Stimulated activated CD8-positive, alpha-beta memory T cell treated with anti-CD3 and anti-CD28 coated beads, Interleukin-4, amount 100 ng/mL, for 4 hours (primary cell): ENCODE results near the gene GNG12.

Experiments
- DNase-seq, 2 donors: peaks; one replicate each; pipeline ENCODE4 v3.0.0-alpha.2; 2020; ENCODE audit warnings: low read depth in 2 of 2, low spot score in 1 of 2

The GNG12 gene

DNA sequence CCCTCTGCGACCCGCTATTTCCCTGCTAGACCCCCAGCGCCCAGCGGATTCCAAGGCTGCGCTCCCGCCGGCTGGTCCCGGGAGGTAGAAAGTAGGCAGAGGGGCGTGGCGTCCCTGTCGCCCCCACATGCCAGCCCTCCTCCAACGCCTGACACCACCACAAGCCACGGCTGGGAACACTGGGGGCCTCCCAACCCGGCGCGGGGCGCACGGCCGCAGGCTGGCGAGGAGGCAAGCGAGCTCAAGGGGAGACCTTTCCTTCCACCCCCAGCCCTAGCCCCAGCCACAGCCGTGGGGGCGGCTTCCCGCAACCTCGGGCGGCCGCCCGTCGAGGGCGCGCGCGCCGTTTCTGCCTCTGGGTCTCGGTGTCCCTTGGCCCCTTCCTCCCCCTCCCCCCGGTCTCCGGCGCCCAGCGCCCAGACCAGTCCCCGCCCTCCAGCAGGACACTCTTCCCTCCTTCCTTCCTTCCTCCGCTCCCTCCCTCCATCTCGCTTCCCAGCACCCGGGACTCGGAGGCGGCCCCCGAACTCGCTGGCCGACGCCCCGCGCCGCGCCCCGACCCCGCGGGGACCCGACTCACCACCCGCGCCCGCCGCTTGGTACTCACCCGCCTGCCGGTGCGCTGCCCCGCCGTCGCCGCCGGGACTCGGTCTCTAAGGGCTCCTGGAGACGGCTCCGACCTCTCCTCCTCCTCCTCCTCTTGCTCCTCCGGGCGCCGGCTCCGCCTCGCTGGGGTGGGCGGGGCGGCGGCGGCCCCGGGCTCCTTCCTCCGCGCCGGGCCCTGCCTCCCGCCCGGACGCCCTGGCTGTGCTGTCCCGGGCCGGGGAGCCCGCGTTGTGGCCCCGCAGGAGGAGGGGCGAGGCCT is at the start of gene GNG12:
GNG12 (minus strand) TSS at position 731 of the 865 bp plus-strand sequence. CDS start 125,781 bp downstream, outside the sequence.
- DNase-seq = no peak

DNA sequence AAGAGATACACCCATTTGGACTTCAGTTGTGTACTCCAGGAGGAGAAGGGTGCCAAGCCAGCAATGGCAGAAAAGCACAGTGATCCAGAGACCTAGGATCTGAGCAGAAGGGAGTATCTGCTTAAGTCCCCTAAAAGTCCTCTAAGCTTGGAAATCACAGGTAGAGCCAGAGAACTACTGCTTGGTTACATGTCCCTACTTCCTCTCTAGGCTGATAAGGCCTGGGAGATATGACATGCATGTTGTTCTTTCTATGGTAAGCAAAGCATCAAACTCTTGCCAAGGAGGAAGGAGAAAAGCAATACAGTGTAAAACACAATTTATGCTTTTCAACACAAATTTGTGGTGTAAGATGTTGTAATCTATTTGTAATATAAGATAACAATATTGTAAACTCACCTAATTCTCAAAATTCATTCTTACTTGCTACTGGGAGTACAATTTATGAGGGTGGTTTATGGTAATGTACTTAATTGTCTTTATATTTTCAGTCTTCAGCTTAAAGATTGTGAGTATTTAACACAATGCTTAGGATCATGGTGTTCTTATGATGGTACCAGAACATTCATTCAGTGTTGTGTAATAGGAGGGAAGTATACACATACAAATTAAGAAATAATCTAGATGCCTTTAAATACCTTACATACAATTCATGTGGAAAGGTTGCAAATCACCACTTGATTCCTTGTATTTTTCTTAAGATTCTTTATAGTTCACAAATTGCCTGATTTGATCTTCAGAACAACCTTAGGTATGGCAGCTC is 49.1 kb upstream of the GNG12 start:
- no peak for DNase-seq

DNA sequence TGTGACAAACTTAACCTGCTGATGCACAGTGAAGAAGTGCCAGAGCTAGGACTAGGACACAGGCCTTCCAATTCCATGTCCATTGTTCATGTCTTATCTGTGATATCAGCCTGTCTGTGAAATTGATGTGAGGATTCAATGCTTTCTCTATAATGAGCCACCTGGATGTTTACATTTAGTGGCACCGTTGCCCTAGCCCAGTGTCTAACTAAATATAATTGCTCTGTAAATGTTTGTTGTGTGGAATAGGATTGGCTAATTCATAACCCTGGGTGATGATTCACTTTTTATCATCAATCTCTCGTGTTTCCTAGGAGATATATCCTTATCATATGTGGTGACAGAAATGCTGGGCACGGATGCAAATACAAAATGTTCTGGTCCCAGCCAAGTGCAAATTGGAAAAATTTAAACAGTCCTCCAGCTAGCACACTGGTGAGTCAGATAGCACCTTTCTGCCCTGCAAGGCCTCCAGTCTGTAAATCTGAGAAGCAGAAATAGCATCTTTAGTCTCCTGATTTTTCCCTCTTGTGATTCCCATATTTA is 46.9 kb upstream of the GNG12 start:
- no peak for DNase-seq

GRCh38 chr1:67879485-67879884 is 46.2 kb upstream of the GNG12 start:
- no peak for DNase-seq

GRCh38 chr1:67874501-67875111 is 41.3 kb upstream of the GNG12 start:
- no peak for DNase-seq

DNA sequence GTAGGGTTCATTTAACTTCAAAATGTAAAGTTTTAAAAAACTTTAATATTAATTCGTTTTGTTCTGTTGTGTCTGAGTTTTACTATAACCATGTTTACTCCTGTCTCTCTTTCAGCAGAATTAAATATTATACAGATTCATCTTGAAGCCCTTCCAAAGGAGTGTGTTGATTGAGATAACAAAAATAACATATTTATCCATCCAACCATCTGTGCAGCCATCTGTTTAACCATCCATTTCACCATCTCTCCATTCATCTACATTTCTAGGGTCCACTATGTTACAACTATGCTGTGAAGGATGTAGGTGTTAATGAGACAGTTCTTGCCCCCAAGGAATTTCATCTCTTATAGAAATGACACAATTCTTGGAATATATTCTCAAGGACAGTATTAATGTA is 36.0 kb upstream of the GNG12 start:
- DNase-seq = no peak

DNA sequence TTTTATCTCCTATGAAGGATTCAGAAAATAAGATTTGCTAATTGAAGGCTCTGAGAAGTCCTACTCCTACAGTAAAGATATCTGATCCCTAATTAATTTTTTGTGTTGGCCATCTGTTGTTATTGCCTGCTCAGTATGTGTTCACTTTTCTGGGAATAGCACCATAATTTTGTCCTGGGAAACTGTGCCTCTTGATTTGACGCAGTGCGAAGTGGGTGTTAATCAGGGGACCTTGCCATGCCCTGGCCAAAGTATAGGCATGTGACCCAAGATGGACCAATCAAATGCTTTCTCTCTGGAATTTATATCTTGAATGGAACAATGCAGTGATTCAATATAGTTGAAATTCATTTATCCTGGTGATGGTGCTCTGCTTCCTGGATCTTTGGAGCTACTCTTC is 30.4 kb upstream of the GNG12 start:
- DNase-seq = no peak

GRCh38 chr1:67862685-67863084 is 29.4 kb upstream of the GNG12 start:
- DNase-seq = no peak

- DNase-seq = no peak
Measured at GRCh38 chr1:67861856-67862516, 28.7 kb upstream of the GNG12 start.

DNA sequence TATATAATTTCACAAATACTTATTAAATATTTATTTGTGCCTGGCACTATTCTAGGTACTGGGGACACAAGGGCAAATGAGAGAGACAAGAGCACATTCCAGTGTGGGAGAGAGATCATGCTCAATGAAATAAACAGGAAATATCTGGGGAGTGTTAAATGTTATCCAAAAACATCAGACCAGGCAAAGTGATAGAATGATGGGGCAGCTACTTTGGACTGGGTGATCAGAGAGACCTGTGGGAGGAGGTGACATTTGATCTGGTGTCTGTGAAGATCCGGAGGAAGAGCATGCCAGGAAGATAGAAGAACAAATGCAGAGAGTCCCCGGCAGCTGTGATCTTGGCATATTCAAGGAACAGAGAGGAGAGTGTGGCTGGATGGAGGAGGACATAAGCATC is 27.5 kb upstream of the GNG12 start:
- DNase-seq = no peak

GRCh38 chr1:67856921-67857320 is 23.7 kb upstream of the GNG12 start:
- DNase-seq = no peak

DNA sequence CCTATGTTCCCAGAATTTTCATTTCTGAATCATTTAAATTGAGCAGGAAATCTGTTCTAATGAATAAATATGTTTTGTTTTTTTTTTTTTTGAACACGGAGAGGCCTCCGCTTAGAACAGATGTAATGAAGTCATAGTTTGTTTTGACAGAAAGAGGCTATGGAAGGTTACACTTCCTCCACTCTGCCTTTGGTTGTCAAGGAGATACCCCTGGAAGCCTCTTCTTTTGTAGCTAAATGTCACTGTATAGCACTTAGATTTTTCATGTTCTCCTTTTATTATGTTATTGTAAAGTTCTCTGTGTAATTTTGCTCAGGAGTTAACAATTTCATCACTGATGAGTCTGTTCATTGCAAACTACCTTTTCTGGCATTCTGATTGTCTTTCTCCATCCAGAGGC is 22.7 kb upstream of the GNG12 start:
- no peak for DNase-seq

GRCh38 chr1:67855444-67855843 is 22.2 kb upstream of the GNG12 start:
- DNase-seq = no peak

DNA sequence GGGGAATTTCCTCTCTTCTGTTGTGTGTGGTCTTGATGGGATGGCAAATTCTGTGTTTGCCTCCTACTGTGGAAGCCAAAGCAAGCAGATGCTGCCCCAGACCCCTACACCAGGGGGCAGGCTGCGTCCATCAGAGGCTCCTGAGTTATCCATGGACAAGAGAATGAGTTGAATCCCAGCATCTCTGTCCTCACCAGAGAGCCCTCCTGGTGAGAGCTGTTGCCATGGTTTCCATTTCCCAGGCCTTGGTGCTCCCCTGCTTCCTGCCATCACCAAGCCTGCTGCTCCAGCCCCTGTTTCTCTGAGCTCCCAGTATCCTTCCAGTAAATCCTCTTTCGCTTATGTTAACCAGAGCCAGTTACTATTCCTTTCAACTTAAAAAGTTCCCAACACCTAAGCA is 20.4 kb upstream of the GNG12 start:
- no peak for DNase-seq

- no peak for DNase-seq
Measured at GRCh38 chr1:67851800-67852199, 18.5 kb upstream of the GNG12 start.

- no peak for DNase-seq
Measured at GRCh38 chr1:67850611-67851075, 17.4 kb upstream of the GNG12 start.

GRCh38 chr1:67850151-67850551 is 16.9 kb upstream of the GNG12 start:
- no peak for DNase-seq

- no peak for DNase-seq
Measured at GRCh38 chr1:67847466-67847865, 14.2 kb upstream of the GNG12 start.

GRCh38 chr1:67846538-67846937 is 13.3 kb upstream of the GNG12 start:
- no peak for DNase-seq

DNA sequence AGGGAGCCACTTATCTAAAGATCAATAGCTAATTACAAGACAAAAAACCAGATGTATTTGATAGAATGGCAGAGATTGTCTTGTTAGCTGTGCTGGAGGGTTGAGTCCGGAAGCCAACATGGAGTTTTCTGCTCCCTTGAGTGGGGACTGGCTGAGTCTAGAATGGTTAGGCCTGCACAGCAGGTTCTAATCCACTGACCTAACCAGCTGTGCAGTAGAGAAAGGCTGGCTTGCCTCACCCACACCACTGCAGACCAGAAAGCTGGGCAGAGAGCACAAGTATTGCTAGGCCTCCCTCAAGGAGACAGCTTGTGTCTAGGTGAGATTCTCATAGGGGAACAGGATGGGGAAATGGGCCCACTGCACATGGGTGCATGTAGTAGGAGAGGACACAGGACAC is 11.7 kb upstream of the GNG12 start:
- no peak for DNase-seq

GRCh38 chr1:67843746-67844145 is 10.5 kb upstream of the GNG12 start:
- no peak for DNase-seq
